WTC11 (cell line): ENCODE results near the gene MYO18B.

Source experiments
- CTCF ChIP-seq: fragments of 200-600 bp; IDR thresholded peaks from 2 replicates; pipeline ENCODE4 v1.8.0; 2022; ENCODE audit warnings: antibody characterized with exemption
- E2F4 ChIP-seq: sonication (generic); formaldehyde crosslinking; IDR thresholded peaks from 2 replicates; pipeline ENCODE4 v1.8.1; 2022; ENCODE audit warnings: low read depth, mild to moderate bottlenecking, moderate library complexity, missing genetic modification reagents, borderline replicate concordance
- GABPB1 ChIP-seq: sonication (generic); formaldehyde crosslinking; IDR thresholded peaks from 2 replicates; pipeline ENCODE4 v1.8.1; 2023; ENCODE audit warnings: mild to moderate bottlenecking, missing genetic modification reagents
- JUN ChIP-seq: sonication (generic); formaldehyde crosslinking; IDR thresholded peaks from 2 replicates; pipeline ENCODE4 v1.8.0; 2023; ENCODE audit warnings: mild to moderate bottlenecking, missing genetic modification reagents
- MAX ChIP-seq: sonication (generic); formaldehyde crosslinking; IDR thresholded peaks from 2 replicates; pipeline ENCODE4 v1.8.0; 2022; ENCODE audit warnings: mild to moderate bottlenecking, missing genetic modification reagents
- NR2C2 ChIP-seq: sonication (generic); formaldehyde crosslinking; IDR thresholded peaks from 2 replicates; pipeline ENCODE4 v1.8.0; 2022; ENCODE audit warnings: mild to moderate bottlenecking, missing genetic modification reagents
- NR3C1 ChIP-seq: sonication (generic); formaldehyde crosslinking; conservative IDR thresholded peaks from 2 replicates; pipeline ENCODE4 v1.8.1; 2023; ENCODE audit warnings: low read depth, mild to moderate bottlenecking, missing genetic modification reagents
- ZNF317 ChIP-seq: sonication (generic); formaldehyde crosslinking; IDR thresholded peaks from 2 replicates; pipeline ENCODE4 v1.8.1; 2023; ENCODE audit warnings: low read depth, mild to moderate bottlenecking, moderate library complexity, missing genetic modification reagents, borderline replicate concordance
- ZNF416 ChIP-seq: fragments of 250-450 bp; sonication (Bioruptor Pico); IDR thresholded peaks from 2 replicates; pipeline ENCODE4 v1.9.0; 2021; ENCODE audit warnings: mild to moderate bottlenecking, inconsistent platforms

GRCh38 chr22:25933158-25933788 is 191.3 kb downstream of the MYO18B start:
- TF ChIP-seq NR3C1 (CRISPR knock-in tag) (no peak), ZNF317 (CRISPR knock-in tag) (no peak), CTCF (no peak), GABPB1 (CRISPR knock-in tag) (no peak), ZNF416 (CRISPR knock-in tag) (no peak), MAX (CRISPR knock-in tag) (no peak), E2F4 (CRISPR knock-in tag) (no peak), JUN (CRISPR knock-in tag) (no peak), NR2C2 (CRISPR knock-in tag) (no peak)
